DMS53 treated with DMSO at 0.1 percent for 48 hours (cell line): ENCODE measurements around the gene KIAA0930.
A peak's percentile ranks its signal among the peaks of the same experiment; 100 is the strongest.

Experiments used
- DNase-seq: peaks from one replicate; lab custom pipeline; 2025; ENCODE audit not compliant: unreplicated experiment; lab: John Stamatoyannopoulos, UW

The KIAA0930 gene

DNA sequence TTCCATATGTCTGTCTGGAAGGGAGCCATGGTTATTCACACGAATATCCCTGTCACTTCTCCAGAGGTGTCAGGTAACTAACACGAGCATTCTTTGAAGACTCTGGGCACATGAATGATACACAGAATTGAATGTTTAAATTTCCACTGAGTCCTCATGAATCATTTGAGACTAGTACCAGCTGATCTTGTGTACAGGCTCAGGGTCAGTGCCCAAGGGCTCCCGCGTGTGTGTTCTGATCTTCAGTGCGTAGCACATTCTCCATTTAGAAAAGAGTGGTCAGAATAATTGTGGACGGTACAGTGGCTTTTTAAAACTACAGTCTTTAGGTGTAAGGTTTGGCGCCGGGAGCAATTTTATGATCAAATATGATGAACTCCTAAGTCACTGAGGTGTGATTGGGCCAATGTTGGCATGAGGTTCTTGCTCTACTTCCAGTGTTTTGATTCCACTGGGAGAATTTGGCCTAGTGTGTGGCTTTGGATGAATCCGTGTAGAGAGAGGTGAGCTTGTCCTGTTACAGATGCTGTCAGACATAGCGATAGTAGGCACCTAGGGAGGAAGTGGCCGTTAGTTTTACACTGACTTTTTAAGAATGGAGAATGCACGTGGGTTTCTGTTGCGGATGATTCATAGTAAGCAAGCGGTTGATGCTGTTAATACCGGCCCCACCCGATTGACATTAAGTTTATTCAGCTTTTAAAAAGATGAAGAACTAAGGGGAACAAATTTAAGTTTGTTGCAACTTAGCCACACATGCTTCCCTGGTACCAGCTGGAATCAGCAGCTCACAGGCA lies 54.8 kb downstream of the KIAA0930 start:
- no peak for DNase-seq

DNA sequence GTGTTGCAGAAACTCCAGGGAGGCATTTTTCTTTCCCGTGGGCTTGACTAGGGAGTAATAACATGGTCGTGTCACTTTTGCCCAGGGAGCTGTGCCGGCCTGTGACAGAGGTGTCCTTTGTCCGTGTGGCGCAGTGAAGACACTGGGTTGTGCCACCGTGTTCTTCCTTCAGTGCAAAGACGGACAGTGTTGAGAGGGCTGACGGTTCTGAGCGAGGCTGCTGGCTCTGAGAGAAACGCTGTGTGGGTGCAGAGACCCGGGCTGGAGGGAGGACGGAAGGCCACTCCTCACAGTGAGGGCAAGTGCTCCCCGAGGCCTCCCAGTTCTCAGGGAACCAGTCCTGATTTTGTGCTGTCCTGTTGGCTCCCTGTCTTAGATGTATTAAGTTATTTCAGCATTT lies 56.7 kb downstream of the KIAA0930 start:
- no peak for DNase-seq

DNA sequence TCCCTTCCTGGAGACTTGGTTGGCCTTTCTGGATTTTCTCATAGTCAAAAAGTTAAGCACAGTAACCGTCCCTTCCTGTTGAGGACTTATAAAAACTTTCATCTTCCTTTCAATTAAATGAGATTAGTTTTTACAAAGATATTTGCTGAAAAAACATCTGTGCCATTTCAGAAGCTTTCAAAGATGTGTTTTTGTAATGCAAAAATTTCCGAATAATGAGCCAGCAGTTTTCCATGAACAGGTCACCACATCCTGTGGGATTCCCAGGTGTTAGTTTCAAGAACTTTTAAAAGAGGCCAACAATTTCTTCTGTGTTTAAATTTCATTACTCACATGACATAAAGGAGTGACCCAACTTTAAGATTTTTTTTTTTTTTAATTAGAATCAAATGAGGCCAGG lies 58.9 kb downstream of the KIAA0930 start:
- no peak for DNase-seq

DNA sequence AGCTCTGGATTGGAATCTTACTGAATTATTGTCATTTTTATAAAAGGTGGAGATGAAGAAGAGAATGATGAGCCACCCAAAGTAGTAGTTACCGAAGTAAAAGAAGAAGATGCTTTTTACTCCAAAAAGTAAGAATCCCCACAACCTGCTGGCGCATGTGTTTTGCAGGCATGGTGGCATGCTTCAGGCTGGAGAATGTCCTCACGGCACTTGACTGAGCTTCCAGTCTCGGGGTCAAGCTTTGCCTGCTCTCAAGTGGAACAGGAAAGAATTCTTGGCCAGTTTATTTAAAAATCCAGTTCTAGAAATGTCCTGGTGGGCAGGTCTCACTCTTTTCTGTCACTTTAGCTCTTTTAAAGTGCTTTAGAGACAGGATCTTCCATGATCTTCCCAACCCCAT lies 59.5 kb downstream of the KIAA0930 start:
- no peak for DNase-seq

DNA sequence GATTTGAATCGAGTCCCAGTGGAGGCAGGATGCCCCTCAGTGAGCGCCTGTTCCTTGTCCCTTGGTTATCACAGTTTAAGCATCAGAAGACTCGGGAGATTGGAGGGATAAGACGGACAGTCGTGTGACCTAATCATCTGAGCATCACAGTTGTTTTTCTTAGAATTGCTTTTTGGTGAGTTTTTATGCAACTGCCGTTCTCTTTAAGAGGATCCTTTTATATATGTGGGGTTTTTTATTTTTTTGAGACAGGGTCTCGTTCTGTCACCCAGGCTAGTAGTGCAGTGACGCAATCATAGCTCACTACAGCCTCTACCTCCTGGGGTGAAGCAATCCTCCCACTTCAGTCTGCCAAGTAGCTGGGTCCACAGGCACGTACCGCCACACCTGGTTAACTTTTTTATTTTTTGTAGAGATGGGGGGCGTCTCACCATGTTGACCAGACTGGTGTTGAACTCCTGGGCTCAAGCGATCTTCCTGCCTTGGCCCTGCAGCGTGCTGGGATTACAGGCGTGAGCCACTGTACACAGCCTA lies 60.5 kb downstream of the KIAA0930 start:
- no peak for DNase-seq

DNA sequence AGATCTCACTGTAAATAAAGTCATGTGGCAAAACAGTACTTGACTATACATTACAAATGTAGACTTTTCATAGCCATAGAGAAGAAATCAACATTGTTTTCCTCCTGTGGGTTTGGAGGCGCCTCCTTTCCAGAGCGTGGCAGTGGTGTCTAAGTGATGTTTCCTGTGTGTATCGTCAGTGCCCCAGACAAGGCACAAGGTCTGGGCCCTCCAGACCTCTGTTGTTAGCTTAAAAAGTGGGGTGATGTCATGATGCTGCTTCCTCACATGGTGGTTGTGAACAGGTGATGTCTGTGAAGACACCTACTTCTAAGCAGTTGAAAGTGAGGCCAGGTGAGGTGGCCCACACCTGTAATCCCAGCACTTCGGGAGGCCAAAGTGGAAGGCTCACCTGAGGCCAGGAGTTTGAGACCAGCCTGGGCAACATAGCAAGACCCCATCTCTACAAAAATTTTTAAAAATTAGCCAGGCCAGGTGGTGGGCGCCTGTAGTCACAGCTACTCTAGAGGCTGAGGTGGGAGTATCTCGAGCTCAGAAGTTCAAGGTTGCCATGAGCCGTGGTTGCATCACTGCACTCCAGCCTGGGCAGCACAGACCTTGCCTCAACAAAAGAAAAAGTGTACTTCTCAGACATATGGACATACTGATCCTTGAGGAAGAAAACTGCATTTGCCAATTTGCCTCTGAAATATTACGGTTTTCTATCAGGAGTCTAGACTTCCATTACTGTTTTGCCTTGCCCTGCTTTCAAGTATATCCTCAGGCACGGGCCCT lies 61.2 kb downstream of the KIAA0930 start:
- DNase-seq = no peak

DNA sequence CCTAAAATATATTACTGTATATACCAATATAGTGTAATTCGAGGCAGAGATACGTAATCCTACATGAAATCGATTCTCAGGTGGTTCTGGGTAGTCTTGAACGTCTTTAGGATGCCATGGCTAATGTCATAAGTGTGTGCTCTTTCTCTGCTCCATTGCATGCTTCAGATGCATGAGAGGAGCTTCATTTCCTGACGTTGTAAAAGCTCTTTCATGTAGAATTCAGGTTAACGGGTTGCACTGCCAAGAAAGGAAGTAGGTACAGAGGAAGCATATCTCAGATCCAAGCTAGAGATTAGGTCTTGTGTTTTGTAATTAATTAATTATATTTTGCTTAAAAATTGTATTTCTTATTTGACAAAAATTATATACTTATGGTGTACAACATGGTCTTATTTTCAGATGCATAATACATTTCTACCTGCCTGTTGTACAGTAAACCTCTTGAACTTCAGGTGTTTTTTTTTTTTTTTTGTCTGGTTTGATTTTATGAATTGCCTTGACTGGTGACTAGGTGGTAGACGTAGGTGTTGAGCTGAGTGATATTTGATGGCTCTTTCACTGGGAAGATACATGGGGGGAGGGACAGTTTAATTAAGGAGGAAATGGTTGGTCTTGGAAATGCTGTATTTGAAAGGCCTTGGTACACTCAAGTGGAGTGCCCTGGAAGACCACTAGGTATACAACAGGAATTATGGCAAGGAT lies 67.7 kb downstream of the KIAA0930 start:
- no peak for DNase-seq

DNA sequence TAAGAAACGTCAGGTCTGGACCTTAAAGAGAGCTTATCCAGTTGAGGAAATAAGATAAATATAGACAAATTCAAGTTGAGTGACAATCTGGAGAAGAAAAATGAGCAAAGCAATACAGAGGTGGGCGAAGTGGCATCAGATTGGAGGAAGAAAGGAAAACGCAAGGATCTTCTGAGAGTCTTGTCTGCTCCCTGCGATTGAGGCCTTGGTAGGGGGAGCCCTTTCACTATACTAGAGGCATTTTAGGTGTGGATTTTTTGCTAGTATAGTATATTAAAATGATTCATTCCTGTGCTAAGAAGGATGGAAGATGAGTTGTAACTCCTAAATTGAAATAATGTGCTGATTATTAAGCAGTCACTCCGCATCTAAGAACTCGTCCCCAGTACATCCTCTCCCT lies 68.9 kb downstream of the KIAA0930 start:
- no peak for DNase-seq

DNA sequence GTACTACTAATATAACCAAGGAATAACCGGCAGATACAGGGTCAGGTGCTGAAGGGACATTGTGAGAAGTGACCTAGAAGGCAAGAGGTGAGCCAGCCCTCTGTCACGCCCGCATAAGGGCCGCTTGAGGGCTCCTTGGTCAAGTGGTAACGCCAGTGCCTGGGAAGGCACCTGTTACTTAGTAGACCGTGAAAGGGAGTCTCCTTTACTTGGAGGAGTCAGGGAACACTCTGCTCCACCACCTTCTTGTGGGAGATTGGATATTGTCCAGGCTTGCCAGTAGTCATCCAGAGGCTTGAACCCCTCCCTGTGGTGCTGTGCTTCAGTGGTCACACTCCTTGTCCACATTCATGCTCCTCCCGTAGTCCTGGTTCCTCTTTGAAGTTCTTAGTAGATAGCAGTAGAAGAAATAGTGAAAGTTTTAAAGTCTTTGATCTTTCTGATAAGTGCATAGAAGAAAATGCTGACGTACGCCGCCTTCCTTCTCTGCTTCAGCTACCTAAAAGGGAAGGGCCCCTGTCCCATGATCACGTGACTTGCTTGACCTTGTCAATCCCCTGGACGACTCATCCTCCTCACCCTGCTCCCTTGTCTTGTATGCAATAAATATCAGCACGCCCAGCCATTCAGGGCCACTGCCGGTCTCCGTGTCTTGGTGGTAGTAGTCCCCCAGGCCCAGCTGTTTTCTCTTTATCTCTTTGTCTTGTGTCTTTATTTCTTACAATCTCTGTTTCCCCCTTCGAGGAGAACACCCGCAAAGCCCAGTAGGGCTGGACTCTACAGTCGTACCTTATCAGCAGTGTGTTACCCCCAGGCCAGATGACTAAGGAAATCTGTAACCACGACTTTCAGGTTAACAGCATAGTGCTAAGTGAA lies 70.9 kb downstream of the KIAA0930 start:
- no peak for DNase-seq

DNA sequence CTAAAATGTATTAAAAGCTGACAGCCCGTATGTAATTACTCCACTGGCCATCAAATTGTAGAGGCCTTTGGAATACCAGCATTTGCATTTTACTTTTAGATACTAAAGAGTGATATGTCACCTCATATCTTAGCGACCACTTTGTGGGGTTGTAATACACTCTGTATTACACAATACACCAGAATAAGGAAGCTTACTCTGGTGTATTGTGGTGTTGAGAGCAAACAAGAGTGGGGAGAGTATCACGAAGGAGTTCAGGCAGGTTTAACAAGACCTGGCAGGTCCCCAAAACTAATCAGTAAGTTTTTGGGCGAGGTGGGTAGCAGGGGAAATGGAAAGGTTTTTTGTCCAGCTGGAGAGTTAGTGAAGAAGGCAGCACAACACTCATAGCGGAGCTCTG lies 73.8 kb downstream of the KIAA0930 start:
- DNase-seq = no peak

DNA sequence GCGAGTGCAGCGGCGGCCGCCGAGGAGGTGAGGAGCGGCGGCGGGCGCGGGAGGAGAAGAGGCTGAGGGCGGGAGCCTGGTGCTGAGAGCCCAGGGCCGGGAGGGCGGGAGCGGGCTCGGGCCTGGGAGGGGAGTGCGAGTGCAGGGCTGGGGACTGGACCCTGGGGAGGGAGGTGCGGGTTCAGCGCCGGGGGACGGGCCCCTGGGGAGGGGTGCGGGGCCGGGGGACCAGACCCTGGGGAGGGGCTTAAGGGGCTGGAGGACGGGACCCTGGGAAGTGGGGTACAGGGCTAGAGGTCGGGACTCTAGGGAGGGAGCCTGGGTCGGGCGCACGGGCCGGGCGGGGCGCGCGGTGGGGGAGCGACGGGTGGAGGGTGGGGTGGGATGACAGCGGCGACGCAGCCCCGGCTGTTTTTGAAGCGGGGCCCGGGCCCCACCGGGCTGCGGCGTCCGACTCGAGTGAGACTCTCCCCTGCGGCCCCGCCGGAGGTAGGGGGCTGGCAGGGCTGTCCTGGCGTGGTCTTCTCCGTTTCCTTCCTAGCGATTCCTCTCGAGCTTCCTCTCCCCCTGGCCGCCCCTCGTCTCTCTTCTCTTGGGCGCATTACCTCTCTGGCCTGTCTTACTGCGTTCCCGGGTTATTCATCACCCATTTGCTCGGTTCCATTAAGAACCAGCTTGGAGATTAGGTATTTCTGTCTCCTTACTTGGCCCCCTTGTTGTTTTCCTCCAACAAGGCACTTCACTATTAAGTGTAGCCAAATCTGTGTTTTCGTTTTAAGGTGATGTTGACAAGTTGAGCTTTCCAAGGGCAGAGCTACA lies 76.2 kb downstream of the KIAA0930 start:
- DNase-seq = no peak

DNA sequence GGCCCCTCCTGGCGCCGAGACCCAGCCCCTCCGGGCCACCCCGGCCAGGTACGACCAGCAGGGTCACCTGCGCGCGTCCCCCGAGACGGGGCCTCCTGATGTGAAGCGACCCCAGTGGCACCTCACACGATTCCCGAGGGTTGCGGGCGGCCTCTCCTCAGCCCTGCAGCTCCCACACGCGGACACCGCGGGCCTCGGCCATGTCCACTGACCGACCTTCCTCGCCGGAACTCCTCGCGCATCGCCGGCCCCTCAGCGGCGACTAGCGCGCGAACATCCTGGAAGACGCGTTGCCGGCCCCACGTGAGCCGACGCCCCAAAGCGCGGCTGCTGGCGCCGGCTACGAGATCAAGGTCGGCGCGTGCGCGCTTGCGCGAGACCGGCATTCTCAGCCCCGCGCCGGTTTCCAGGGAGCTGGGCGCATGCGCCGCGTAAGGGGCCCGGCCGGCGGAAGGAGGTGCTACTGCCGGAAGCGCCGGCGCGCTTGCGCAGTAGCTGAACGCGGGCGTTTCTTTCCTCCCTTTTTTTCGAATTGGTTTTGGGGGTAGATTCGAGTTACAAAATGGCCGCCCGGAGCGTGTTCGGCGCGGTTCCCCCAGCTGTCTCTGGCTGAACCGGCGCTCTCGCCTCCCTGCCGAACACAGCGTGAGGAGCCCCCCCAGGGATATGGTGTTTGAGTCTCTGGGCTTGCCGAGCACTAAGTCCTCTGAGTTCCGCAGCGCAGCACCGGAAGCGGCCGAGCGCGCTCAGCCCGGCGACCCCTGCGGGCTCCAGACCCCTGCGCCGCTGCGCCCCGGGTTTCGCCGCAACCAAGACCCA lies 77.0 kb downstream of the KIAA0930 start, which contains the start of gene NUP50:
Gene NUP50 (plus strand): TSS at position 475 of the 819 bp plus-strand sequence. CDS start 4,253 bp downstream, outside the sequence.
- DNase-seq = peak; percentile 86

DNA sequence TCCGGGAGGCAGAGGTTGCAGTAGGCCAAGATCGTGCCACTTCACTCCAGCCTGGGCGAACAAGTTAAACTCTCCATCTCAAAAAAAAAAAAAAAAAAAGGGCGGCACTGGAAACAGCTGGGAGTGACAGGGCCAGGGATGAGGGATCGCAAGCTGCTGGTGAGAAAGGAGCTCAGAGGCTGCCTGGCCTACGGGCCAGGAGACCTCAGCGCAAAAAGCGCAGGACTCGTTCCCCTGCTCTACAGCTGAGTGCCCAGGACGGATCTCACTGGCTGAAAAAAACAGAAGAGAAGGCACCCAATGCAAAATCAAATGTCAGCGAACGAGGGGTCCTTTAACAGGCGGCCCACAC lies 77.6 kb downstream of the KIAA0930 start:
- no peak for DNase-seq

DNA sequence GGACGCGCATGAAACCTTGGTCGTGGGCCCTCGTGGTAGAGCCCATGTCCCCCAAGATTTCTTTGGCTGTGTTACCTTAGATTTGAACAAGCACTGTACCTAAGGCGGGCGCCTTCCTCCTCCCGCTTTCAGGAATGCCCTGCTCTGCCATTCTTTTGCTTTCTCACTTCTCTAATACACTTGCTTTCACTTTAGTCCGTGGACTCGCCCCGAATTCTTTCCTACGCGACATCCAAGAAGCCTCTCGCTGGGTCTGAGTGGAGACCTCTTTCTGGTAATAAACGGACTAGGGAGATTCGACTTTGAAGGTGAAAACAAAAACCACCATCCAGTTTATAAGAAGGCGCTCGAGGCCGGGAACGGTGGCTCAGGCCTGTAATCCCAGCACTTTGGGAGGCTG lies 78.2 kb downstream of the KIAA0930 start:
- DNase-seq = no peak

DNA sequence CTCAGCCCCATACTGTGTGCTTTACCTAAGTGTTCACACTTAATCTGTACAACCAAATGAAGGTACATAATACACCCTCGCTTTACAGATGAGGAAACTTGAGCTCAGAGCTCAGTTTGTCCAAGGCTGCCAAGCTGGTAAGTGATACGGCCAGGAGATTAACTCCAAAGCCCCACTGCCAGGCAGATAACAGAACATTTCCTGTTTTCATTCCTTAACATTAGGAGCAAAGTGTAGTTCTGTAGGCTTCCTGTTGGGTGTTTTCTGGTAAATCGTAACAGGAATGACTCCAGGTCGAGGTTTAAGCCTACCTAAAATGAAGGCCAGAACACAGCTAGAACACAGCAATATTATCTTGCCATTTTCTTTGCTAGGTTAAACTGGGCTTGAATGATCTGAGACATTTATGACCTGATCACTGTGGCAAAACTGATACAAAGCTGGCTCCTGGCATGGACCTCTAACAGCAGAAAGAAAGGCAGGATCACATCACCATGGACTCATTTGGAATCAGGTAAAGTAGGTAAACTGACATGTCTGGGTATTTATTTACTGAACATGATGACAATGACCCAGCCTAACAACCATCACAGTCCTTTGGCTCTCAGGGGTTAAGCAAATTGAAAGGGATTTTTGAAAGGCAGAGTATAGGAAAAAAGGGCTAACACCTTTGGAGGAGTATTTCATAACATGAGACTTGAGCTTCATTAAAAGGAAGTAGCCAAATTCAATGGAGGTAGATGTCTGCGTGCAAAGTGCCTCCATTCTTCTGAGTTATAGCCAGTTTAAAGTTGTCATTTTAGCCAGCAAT lies 80.8 kb downstream of the KIAA0930 start:
- DNase-seq = no peak

DNA sequence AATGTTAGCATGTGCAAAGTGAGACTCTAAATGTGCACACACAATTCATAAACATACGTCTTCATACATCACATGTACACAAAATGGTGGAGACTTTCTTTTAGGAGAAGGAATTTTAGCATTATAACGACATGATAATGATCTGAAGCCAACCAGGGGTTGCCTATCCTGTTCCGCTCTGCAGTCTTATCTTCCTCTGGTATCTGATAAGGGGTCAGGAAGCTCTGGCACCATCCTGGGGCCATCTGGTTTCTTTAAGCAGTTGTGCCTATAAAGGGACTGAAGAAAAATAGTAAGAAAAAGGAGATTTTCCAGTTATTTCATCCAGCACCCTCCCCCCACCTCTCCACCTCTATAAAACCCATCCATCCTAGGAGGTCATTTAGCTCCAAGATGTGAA lies 82.8 kb downstream of the KIAA0930 start:
- DNase-seq = no peak

DNA sequence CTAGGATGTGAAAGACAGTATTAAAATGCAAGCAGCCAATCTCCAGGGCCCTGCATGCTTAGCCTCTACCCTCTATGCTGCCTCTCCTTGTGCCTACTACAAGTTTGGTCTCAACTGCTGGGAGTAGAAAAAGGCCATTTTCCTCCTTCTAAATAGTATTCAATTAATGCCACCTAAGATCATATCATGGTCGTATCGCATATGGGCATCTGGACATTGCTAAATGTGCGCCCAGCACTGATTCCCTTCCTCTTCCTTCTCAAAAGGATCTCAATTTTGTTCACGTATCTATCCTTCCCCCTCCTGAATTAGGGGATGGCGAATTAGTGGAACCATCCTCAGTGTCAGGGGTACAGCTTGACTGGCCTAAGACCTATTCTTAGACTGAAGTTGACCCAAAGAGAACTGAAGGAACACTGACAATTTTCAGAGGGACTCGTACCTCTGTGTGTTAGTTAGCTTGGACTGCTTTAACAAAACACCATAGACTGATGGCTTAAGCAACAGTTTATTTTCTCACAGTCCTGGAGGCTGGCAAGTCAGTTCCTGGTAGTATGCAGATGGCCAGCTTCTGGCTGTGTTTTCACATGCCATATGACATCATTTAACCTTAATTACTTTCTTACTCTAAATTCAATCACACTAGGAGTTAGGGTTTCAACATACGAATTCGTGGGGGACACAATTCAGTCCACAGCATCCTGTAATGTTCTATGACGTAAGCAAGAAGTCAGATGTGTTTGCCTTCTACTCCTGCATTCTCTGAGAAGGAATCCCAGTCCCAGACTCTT lies 85.4 kb downstream of the KIAA0930 start:
- DNase-seq = no peak
